ENCODE data around the gene PLA2G3.
"Not testable (repeated sequence)": the region's sequence is repeated elsewhere in the genome, so short reads cannot be mapped to it uniquely, and the experiment has no call there.

Gene PLA2G3

DNA sequence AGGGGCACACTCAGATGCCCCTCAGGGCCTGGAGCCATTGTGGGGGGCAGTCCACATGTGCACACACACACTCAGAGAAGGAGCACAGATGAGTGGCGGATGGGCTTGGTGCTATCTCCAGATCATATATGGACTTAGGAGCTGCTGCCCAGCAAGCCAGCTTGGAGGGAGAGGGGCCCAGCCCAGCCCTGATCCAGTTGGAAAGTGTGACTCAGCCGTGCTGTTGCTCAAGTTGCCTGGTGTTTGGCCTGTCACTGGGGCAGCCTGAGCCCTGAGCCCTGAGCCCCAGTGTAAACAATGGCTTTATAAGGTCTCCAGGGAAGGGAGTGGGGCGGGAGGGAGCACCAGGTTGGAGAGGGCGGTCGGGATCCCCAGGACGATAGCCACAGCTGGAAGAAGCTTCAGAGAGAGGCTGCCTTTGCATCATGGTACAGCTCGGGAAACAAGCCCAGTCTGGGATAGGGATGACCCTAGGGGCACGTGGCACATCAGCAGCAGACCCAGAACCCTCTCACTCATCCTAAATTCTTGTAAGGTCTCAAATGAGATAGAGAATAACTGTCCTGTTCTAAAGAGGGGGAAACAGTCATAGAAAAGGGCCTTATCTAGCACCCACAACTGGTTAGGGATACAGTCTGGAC, 37.7 kb downstream of the PLA2G3 start:
- in situ Hi-C loops (cut with HindIII; ENCODE audit: low sequenced_read_pairs): no loop called here

DNA sequence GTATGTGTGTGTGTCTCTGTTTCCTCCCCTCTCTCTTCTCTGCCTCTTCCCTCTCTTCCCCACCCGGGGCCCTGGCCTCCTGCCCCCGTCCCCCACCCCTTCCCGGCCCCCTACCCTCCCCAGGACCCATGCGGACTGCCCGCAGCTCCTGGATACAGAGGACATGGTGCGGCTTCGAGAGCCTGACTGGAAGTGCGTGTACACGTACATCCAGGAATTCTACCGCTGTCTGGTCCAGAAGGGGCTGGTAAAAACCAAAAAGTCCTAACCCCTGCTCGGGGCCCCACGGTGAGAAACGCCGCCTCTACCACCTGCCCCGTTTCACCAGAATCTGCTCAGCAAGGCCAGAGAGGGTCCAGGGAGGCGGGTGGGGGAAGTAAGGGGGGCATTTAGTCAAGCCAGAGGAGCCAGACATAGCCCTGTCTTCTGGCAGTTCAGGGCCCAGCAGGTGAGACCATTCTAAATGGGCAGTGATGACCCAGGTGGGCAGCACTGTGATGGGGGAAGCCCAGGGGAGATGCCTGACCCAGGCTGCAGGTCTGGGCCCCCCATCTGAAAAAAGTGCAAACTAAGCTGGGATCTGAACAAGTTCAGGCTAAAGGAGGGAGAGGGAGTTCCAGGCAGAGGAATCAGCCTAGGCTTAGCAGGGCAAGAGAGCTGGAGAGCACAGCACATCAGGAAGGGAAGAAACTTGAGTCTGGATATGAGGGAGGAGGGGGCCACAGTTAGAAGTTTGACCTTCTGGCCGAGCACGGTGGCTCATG, 39.4 kb downstream of the PLA2G3 start:
- in situ Hi-C loops (cut with HindIII; ENCODE audit: low sequenced_read_pairs): no loop called here

DNA sequence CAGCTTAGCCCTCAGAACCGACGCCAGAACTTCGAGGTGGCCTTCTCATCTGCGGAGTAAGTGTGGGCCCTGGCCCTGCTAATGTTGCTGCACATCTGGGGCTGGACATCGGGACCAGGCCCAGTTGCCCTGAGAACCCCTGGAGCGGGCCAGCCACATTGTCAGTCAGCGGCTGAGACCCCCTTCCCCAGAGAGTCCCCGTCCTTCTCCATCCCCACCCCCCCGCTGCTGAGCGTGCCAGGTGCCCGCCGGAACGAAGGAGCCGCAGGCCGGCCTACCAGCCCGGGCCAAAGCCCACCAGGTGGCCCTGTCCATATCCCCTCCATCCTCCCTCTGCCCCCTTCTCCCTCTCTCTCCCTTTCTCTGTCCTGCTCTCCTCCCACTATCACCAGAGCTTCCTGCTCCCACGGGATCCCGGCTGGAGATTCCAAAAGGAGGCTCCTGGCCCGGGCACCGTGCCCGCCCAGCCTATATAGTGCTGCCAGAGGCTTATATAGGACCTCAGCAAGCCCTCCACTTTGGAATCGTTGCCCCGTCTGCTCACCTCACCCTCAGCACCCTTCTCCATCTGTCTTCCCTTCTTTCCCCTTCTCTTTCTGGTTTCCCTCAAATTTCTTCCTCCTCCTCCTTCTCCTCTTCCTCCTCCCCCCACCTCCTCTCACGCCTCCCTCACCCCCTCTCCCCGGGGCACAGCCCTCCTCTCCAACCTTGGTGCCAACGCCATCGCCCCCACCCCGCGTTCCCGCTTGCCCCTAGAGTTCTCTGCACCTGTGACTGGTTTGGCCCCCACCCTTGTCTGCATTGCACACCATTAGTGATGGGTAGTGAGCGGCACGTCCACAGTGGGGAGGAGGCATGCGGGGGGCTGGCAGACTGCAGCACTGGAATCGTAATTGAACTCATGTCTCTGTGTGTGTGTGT, 40.2 kb downstream of the PLA2G3 start:
- in situ Hi-C loops (cut with HindIII; ENCODE audit: low sequenced_read_pairs): no loop called here

DNA sequence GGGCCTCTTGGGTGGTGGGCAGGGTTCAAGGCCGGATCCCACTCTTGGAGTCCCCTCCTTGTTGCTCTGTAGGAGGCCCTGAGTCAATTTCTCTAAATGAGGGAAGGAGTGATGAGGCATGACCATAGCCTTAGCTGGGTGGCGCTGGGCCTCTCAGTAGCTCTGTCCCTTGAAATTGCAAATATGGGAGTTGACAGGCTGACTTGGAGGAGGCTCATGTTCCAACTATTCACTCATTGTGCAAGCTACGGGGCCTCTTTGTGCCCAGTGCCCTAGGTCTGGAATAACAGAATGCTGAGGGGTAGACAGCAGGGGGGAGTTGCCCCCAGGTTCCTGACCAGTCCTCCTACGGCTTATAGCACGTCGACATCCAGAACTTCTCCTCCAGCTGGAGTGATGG, 40.9 kb downstream of the PLA2G3 start:
- in situ Hi-C loops (cut with HindIII; ENCODE audit: low sequenced_read_pairs): no loop called here

DNA sequence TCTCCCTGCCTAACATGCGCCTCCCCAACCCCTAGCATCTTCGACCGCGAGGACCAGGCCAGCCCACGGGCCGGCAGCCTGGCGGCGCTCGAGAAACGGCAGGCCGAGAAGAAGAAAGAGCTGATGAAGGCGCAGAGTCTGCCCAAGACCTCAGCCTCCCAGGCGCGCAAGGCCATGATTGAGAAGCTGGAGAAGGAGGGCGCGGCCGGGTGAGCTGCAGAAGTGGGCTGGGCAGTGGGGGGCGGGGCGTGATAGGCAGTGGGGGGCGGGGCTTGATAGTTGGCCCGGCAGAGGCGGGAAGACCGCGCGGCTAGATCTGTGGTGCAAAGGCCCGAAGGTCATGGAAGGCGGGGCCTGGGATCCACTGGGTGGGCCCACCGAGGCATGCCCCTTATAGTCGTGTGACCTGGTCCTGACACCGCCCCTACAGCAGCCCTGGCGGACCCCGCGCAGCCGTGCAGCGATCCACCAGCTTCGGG, 41.6 kb downstream of the PLA2G3 start:
- in situ Hi-C loops (cut with HindIII; ENCODE audit: low sequenced_read_pairs): no loop called here

DNA sequence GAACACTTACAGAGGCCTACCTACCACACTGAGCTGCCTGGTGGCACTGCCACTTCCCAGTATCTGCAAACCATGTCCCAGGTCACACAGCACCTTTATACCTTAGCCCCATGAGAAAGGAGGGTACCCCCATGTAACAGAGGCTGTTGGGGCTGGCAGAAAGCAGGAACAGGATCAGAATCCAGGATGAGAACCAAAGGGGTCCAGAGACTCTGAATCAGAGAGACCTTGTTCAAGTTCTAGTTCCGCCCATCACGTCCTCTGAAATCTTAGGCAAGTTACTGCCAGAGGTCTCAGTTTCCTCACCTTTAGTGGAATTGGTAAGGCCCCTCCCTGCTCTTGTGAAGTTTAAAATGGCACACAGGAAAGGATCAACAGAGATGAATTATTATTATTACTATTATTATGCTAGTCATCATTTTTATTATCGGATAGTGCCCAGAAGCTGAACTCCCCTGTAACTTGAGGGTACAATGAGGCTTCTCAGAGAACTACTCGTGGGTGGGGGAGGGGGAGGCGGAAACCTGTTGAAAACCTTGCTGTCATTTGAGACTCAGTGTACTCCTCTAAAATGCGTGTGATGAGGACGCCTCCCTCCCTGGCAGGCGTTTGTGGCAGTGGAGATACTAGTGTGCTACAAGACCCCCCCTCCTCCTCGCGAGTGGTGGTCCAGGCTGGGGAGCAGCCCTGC, 42.2 kb downstream of the PLA2G3 start:
- in situ Hi-C loops (cut with HindIII; ENCODE audit: low sequenced_read_pairs): no loop called here

DNA sequence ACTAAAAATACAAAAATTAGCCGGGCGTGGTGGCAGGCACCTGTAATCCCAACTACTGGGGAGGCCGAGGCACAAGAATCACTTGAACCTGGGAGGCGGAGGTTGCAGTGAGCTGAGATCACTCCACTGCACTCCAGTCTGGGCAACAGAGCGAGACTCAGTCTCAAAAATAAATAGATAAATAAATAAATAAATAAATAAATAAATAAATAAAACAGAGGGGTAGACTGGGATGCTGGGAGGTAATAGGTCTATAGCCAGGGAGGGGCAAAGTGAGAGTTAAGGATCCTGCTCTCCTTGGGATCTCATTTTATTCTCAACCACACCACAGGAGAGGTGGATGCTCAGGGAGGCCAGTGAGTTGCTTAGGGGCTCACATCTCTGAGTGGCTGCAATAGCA, 42.8 kb downstream of the PLA2G3 start:
- in situ Hi-C loops (cut with HindIII; ENCODE audit: low sequenced_read_pairs): not testable (repeated sequence)

DNA sequence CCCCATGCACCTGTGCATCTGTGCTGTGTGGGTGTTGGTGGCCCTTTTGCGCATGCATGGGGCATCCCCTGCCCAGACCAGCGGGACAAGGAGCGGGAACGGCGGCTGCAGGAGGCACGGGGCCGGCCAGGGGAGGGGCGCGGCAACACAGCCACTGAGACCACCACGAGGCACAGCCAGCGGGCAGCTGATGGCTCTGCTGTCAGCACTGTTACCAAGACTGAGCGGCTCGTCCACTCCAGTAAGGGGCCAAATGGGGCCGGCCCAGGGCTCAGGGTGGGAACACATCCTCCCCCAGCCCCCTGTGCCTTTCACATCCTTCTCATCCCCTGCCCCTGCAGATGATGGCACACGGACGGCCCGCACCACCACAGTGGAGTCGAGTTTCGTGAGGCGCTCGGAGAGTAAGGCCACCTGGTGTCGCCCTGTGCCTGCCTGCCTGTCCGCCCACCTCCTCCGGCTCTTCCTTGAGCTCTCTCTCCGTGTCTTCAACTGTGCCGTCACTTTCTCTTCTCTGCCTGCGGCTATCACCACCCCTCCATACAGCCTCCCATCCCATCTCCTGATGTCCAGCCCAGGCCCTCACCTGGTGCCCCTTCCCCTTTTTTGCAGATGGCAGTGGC, 43.5 kb downstream of the PLA2G3 start:
- in situ Hi-C loops (cut with HindIII; ENCODE audit: low sequenced_read_pairs): no loop called here

DNA sequence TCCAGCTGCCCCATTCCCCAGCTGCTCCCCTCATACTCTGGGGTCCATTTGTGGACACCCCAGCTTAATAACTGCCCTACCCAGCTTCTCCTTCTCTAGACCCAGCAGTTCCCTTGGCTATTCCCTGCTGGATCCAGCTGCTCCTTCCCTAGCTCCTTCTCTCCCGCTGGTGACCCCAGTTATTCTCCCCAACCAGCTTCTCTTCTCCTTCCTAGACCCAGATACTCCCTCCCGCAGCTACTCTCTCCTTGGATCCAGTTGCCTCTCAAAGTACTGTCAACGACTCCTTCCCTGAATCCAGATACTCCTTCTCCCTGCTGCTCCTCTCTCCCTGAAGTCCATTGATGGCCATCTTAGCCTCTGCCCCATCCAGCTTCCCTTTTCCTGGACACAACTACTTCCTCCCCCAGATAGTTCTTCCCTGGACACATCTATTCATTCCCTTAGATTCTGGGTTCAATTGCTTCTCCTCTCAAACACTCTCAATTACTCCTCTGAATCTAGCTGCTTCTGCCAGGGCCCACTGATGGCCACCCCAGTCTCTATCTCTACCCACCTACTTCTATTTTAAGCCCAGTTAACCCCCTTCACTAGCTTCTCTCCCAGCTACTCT, 44.6 kb downstream of the PLA2G3 start:
- in situ Hi-C loops (cut with HindIII; ENCODE audit: low sequenced_read_pairs): no loop called here

DNA sequence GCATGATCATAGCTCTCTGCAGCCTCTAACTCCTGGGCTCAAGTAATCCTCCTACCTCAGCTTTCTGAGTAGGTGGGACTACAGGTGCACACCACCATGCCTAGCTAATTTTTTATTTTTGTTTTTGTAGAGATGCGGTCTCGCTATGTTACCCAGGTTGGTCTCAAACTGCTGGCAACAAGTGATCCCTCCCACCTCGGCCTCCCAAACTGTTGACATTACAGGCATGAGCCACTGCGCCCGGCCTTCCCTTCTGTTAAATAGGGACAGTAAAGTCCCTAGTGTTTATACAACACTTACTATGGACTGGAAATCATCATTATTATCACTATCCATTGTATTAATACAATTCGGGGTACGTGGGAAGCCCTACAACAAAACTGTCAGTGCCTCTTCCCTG, 45.6 kb downstream of the PLA2G3 start:
- in situ Hi-C loops (cut with HindIII; ENCODE audit: low sequenced_read_pairs): no loop called here

DNA sequence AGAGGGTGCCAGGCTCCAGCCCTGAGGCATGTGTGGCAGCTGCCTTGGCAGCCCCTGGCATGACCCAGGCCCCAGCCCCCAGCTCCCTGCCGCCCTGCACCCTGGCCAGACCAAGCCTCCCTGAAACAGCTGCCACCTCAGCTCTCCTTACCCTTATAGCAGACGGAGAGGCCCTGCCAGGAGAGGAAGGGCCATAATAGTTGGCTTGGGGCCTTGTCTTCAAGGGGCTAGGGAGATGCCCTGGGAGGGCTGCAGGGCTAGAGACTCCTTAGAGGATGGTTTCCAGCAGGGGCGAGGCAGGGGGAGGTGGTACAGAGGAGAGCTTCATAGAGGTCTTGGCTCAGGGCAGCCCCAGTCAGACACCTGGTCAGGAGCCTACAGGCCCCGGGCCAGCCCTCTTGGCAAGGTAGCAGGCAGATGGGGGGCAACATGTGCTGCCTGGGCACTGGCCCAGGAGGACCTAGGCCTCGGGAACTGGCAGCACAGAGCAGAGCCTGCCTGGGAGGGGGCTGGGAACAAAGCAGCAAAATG, 46.2 kb downstream of the PLA2G3 start:
- in situ Hi-C loops (cut with HindIII; ENCODE audit: low sequenced_read_pairs): no loop called here

DNA sequence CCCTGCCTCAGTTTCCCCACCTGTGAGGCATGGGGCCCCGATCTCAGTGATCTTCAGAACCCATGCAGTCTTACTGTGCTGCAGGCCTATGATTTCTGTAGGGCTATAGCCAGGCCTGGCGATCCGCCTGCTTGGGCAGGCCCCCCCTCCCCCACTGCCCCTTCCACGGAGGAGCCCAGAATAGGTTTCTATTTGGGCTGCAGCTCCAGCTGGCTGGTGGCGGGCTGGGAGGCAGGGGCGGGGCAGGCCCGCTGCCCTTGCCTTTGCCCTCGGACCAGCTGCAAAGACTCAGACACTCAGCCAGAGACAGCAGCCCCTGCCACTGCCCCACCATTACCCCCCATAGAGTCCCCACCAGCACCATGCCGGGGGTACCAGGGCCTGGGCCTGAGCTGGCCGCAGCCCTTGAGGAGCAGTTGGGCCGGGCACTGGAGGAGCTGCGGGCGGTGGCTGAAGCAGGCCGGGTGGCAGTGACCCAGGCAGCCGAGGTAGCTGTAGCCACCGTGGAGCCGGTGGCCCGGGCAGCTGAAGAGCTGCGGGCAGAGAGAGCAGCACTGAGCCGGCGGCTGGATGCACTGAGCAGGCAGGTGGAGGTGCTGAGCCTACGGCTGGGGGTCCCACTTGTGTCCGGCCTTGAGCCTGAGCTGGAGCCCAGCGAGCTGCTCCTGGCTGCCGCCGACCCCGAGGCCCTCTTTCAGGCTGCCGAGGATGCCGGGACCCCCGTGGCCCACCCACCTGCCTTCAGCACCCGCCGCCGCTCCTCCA, 47.0 kb downstream of the PLA2G3 start:
- in situ Hi-C loops (cut with HindIII; ENCODE audit: low sequenced_read_pairs): no loop called here

DNA sequence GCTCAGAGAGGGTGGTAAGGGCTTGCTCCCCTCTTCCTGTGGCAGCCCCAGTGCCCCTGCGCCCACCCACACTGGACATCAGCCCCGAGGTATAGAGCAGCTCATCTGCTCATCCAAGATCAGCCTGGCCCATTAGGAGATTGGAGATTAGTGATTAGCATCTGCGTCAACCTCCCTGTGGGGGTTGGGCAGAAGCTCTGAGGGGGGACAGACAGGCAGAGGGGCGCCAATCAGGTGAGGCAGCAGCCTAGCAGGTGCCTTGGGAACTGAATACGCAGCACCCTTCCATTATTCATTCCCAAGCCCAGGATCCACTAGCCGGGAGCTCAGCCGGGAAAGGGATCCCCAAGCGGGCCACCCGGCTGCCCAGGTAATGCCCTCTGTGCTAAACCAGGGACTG, 48.1 kb downstream of the PLA2G3 start:
- in situ Hi-C loops (cut with HindIII; ENCODE audit: low sequenced_read_pairs): no loop called here

DNA sequence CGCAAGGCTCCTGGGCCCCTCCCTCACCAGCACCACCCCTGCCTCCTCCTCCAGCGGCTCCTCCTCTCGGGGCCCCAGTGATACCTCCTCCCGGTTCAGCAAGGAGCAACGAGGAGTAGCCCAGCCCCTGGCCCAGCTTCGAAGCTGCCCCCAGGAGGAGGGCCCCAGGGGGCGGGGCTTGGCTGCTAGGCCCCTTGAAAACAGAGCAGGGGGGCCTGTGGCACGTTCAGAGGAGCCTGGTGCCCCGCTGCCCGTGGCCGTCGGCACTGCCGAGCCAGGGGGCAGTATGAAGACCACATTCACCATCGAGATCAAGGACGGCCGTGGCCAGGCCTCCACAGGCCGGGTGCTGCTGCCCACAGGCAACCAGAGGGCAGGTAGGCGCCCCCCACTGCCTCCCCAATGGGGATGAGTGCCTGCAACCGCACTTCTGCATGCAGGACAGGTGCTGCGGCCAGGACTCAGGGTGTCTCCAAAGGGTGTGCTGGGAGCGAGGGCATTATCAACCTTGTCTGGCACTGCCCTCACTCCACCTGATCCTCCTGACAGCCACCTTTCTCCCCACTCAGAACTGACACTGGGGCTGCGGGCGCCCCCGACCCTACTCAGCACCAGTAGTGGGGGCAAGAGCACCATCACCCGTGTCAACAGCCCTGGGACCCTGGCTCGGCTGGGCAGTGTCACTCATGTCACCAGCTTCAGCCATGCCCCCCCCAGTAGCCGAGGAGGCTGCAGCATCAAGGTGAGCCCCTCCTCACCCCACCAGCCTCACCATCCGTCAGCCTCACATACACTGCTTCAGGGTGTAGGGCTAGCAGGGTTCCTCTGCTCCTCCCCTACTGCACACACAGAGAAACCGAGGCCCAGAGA, 49.0 kb downstream of the PLA2G3 start:
- in situ Hi-C loops (cut with HindIII; ENCODE audit: low sequenced_read_pairs): no loop called here

DNA sequence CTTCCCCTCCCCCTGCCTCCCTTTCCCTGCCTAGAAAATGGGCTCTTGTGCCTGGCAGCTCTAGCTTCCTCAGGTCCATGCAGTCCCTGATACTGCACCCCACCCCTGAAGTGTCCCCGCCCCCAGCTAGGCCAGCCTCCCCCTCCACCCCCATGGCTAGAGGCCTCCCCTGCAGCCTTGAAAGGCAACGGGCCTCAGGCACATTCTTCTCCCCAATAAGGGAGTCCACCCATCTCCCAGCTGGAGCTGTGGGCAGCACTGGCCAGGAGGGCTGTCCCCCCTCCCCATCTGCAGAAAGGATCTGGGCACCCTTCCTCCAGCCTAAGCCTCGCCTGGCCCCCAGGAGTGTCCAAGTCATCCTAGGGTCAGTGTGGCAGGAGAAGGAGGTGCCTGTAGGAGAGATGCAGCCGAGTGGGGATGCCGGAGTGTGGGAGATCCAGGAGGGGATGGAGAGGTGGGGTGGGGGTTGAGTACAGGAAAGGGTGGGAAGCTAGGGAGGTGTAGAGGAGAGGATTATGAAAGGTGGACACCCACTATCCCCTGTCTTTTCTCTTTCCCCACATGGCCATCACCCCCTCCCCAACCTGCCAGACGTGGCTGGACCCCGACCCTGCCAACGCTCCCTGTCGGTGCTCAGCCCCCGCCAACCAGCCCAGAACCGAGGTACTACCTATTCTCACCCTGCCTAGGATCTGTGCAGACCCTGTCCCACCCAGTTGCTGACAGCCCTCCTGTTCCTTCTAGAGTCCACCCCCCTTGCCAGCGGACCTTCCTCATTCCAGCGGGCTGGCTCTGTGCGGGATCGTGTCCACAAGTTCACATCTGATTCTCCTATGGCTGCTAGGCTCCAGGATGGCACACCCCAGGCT, 49.9 kb downstream of the PLA2G3 start:
- in situ Hi-C loops (cut with HindIII; ENCODE audit: low sequenced_read_pairs): no loop called here

DNA sequence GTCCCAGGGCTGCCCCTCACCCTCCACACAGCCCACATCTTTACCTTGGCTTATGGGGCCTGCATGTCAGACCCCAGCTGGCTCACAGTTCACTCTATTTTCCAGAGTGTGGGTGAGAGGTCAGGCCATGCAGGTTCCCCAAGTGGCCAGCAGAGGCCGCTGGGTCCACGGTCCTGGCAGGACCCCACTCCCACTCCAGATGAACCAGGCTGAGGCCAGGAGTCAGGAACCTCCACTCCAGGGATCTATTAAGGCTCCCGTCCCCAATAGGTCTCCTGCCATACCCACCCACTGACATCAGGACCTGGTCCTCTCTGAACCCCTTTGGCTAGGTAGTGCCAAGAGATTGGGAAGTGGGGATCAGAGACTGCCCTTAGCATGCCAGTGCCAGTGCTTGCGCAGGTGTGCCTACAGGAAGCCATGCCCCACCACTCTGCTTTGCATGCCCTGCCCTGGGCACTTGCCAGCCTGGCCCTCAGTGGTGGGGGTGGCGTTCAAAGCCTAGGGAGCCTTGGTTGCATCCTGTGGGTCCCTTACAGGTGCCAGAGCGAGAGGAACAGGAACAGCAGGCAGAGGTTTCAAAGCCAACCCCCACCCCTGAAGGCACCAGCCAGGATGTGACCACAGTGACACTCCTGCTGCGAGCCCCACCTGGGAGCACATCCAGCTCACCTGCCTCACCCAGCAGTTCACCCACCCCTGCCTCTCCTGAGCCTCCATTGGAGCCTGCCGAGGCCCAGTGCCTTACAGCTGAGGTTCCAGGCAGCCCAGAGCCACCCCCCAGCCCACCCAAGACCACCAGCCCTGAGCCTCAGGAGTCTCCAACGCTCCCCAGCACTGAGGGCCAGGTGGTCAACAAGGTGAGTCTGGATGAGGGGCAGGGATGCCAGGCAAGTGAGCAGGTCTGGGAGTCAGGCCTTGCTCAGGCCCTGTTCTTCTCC, 50.9 kb downstream of the PLA2G3 start:
- in situ Hi-C loops (cut with HindIII; ENCODE audit: low sequenced_read_pairs): no loop called here

Data from DLD1 (cell line).